Measurements from ENCODE around the gene BPIFB1.

The BPIFB1 gene

GRCh38 chr20:33239979-33240736, 42.9 kb upstream of the BPIFB1 start:
- TF ChIP-seq, protein P1, sequence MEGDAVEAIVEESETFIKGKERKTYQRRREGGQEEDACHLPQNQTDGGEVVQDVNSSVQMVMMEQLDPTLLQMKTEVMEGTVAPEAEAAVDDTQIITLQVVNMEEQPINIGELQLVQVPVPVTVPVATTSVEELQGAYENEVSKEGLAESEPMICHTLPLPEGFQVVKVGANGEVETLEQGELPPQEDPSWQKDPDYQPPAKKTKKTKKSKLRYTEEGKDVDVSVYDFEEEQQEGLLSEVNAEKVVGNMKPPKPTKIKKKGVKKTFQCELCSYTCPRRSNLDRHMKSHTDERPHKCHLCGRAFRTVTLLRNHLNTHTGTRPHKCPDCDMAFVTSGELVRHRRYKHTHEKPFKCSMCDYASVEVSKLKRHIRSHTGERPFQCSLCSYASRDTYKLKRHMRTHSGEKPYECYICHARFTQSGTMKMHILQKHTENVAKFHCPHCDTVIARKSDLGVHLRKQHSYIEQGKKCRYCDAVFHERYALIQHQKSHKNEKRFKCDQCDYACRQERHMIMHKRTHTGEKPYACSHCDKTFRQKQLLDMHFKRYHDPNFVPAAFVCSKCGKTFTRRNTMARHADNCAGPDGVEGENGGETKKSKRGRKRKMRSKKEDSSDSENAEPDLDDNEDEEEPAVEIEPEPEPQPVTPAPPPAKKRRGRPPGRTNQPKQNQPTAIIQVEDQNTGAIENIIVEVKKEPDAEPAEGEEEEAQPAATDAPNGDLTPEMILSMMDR (conservative IDR thresholded peaks at IDR 0.05), result no peak
- TF ChIP-seq ZFX (IDR thresholded peaks at IDR 0.05), result no peak
- H3K27ac ChIP-seq, result no peak overlapping the region

- H3K27ac ChIP-seq, result no peak overlapping the region
- TF ChIP-seq ZFX (IDR thresholded peaks at IDR 0.05), result no peak
- TF ChIP-seq, protein P1 (conservative IDR thresholded peaks at IDR 0.05), result no peak
Observed at GRCh38 chr20:33240923-33241322, 42.1 kb upstream of the BPIFB1 start.

DNA sequence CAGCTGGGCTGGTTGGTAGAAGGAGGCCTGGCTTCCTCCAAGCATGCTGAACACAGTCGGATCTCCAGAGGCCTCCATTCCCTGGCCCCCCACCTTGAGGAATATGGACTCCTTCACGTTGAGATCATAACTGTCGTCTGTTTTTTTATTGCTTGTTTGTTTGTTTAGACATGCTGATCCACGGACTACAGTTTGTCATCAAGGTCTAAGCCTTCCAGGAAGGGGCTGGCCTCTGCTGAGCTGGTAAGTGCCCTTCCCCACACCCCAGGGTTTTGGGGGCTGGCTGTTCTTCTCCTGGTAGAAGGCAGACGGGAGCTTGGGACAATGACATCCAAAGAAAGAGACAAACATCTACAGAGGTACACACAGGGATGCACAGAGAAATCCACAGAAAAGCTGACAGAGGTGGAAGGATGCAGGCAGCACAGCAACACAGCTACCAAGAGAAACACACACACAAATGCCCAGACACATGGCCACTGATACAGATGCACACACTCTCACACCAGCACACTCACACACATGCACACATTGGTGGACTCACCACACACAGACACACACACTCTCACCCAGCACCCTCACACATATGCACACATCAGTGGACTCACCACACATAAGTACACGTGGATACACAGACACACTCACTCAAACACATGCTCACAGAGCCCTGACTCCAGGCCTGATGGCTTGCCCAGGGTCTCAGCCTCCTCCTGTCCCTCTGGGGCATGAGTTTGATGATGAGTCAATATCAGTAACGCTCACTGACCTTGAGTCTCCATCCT, 40.5 kb upstream of the BPIFB1 start:
- TF ChIP-seq ZFX (IDR thresholded peaks at IDR 0.05), result no peak
- TF ChIP-seq, protein P1 (conservative IDR thresholded peaks at IDR 0.05), result no peak
- H3K27ac ChIP-seq, result no peak overlapping the region

GRCh38 chr20:33246077-33246476, 36.9 kb upstream of the BPIFB1 start:
- TF ChIP-seq ZFX (IDR thresholded peaks at IDR 0.05), result no peak
- TF ChIP-seq, protein P1 (conservative IDR thresholded peaks at IDR 0.05), result no peak

DNA sequence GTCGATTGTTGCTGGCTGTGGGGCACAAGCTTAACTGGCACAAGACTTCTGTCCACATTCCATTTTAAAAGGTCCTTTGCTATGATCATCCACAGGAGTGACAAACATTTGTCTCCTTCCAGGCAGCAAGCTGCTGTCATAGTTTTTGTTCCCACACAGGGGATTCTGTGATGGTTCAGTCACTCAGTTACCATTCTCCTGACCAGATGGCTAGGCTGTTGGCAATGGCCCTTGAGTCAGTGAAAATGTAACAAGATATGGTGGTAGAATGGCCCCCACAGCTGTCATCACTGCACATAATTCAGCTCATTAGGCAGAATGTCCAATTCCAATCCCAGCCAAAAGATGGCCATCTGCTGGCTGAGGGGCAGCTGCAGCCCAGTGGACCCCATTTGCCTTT, 33.6 kb upstream of the BPIFB1 start:
- no peak for TF ChIP-seq ZFX (IDR thresholded peaks at IDR 0.05)
- TF ChIP-seq, protein P1 (conservative IDR thresholded peaks at IDR 0.05), result no peak
- H3K27ac ChIP-seq, result no peak overlapping the region

More at GRCh38 chr20:33246077-33246476, 36.9 kb upstream of the BPIFB1 start:
- no peak overlapping the region for H3K27ac ChIP-seq

- no peak for TF ChIP-seq ZFX (IDR thresholded peaks at IDR 0.05)
- TF ChIP-seq, protein P1 (conservative IDR thresholded peaks at IDR 0.05), result no peak
- H3K27ac ChIP-seq, result no peak overlapping the region
Observed at GRCh38 chr20:33250666-33251065, 32.3 kb upstream of the BPIFB1 start.

DNA sequence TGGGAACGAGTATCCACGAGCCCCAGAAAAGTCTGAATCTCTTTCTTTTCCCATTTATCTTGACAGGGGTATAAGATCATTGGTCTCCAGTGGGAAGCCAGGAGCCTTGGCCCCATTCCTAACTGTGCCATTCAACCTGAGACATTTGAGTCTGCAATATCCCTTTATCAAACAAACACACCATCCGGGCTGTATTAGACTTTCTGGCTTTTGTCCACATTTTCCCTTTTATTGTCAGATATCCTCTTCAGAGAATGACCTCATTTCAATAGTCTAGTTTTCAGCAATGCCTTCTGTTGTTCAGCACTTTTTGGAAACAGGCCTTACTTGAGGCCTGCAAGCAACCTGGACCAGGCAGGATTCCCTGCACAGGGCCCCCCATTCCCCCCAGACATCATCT, 31.5 kb upstream of the BPIFB1 start:
- peak overlapping the region; percentile 33; the same call in 1 of the 2 replicates for H3K27ac ChIP-seq
- TF ChIP-seq, protein P1 (conservative IDR thresholded peaks at IDR 0.05), result no peak
- no peak for TF ChIP-seq ZFX (IDR thresholded peaks at IDR 0.05)
